ENCODE results near the gene FOXD1. TPM values are rescaled to one million over a fixed set of nuclear protein-coding genes. Genes with fewer than 3 reads are reported as not detected.
"Not testable (repeated sequence)": the region's sequence is repeated elsewhere in the genome, so short reads cannot be mapped to it uniquely, and the experiment has no call there.

Gene FOXD1
- total RNA-seq, 2 experiments from 2014 or later: 0.34 to 0.46 TPM

DNA sequence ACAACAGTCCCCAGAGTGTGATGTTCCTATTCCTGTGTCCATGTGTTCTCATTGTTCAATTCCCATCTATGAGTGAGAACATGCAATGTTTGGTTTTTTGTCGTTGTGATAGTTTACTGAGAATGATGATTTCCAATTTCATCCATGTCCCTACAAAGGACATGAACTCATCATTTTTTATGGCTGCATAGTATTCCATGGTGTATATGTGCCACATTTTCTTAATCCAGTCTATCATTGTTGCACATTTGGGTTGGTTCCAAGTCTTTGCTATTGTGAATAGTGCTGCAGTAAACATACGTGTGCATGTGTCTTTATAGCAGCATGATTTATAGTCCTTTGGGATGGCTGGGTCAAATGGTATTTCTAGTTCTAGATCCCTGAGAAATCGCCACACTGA, 20.1 kb upstream of the FOXD1 start:
- POLR2A ChIA-PET: not testable (repeated sequence)
- CTCF ChIA-PET: interaction anchor here (1.4 kb wide), 1 partner anchor 14 kb away, joined by 3 read pairs; no protein-coding TSS in a partner anchor

DNA sequence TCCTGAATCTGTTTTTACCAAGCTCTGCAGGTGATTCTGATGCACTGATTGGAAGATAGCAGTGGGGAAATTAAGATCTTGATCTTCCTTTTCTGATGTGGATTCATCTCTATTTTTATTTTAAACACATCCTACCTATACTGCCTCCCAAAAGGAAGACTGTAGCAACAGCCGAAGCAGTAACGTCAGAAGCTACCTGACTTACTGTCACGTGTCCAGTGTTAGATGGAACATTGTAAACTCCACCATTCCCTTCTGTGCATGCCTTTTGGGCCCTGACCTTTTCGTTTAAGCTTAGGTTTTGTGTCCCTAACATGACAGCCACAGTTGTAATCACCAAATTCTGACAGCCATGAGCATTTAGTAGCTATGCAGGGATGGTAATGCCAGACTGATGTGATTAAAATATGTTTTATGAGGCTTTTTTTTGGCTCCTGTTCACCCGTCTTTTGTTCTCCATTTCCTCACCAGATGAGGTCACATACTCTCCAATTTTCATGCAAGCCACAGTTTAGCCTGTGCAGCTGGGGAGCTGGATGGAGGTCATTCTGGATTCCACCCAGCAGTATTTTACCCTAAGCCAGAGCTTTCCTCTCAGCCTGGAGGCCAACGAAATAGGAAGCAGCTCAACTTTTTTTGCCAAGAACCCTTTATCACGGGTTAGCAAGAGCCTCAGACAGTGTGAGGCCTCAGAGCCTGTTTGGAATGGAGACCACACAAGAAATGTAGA, 15.6 kb upstream of the FOXD1 start:
- ChIA-PET CTCF (interaction anchor here (0.6 to 0.9 kb wide), 2 partner anchors 9 to 74 kb away, joined by 3 to 4 read pairs; no protein-coding TSS in a partner anchor), POLR2A (no interaction called here)

DNA sequence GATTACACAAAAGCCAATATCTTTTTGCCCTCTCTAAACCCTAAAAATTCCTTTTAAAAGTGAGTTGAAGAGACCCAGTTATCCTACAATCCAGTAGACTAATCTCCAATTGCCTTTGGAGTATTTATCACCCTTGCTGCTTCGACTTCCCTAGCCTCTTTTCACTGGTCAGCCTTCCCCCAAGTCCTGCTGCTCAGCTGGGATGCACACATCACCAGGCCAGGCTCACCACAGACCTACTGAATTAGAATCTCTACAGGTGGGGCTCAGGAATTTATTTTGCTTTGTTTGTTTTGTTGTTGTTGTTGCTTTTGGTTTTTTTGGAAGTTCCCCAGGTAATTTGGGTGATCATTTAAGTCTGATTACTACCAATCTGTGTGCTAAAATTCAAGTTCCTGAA, 11.6 kb upstream of the FOXD1 start:
- CTCF ChIA-PET: interaction anchor here (1.2 kb wide), 1 partner anchor 9 kb away, joined by 4 read pairs; no protein-coding TSS in a partner anchor
- POLR2A ChIA-PET: no interaction called here

- ChIA-PET POLR2A (interaction anchor here (0.6 kb wide), 1 partner anchor 1008 kb away, joined by 4 read pairs; no protein-coding TSS in a partner anchor), CTCF (no interaction called here)
Observed at GRCh38 chr5:73459366-73459765, 10.8 kb upstream of the FOXD1 start.

DNA sequence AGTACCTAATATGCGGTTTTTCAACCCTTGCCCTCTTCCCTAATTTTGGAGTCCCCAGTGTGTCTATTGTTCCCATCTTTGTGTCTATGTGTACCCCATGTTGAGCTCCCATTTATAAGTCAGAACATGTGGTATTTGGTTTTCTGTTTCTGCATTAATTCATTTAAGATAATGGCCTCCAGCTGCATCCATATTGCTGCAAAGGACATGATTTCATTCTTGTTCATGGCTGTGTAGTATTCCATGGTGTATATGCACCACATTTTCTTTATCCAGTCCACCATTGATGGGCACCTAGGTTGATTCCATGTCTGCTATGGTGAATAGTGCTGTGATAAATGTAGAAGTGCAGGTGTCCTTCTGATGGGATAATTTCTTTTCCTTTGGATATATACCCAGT, 7.9 kb upstream of the FOXD1 start:
- CTCF ChIA-PET, POLR2A ChIA-PET: not testable (repeated sequence)

DNA sequence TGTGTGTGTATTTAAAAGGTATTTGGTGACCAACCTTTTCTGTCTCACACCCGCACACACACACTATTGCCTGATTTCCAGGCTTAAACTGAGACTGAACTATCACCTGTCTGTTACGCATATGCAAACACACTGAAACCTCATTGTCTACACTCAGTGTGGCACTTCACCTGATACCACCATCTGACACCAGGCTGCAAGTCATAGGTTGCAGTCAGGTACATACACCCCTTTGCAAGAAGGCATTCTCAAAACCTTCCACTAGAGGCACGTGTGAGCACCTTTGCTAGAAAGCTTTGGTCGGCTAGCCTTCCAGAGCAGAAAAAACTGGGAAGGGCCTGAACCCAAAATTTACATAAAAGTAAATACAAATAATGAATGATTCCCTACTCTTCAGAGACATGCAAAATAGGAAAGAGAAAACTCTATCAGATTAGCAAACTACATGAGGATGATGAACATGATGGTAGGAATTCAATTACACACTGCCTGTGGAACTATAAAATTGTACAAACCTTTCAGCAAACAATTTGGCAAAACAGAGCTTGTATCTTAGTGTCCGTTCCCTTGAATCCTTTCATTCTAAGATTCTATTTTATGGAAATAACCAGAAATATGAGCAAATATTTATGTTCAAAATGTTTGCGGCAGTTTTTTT, 5.9 kb upstream of the FOXD1 start:
- CTCF ChIA-PET: interaction anchor here (0.8 to 1.5 kb wide), 6 partner anchors 10 to 90 kb away, joined by 3 to 4 read pairs (median 3); no protein-coding TSS in a partner anchor
- POLR2A ChIA-PET: no interaction called here

GRCh38 chr5:73452215-73452614, 3.6 kb upstream of the FOXD1 start:
- POLR2A ChIA-PET: no interaction called here
- CTCF ChIA-PET: interaction anchor here (2.6 kb wide), 1 partner anchor 26 kb away, joined by 6 read pairs; no protein-coding TSS in a partner anchor

DNA sequence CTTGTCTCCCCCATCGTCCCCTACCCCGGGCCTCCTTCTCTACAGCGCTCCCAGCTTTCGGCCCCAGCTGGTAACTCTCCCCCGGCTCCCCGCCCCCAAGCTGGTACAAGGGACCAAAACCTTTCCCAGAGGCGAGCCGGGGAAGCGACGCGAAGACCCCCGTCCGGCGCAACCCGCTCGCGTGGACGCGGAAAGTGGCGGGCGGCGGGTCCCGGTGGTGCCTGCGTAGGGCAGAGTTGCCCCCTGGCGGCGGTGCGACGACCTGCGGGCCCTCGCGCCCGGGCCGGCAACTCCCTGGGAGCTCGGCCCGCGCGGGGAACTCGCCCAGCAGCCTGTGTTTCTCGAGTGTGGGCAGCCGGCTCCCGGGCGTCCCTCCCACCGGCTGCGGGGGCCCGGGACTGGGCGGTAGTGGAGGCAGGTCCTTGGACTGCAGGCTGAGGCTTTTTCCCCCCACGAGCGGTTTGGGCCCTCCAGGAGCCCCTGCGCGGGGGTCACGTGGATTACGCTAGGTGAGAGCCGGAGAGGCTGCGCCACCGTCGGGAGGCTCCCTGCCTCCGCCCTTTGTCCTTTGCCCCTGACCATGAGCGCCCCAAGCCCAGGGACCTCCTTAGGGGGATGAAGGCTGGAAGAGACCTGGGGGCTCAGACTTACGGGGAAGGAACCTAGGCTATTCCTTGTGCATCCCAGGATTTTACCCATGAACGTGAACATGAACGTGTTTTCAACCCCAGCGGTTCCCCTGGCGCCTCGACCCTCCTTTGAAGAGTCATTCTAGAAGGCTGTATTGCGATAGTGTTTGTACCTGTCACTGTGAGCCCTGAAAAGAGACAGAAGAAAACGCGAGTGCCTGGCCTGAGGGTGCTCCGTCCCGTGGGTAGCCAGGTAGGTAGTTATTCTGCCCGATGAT, 2.9 kb upstream of the FOXD1 start:
- POLR2A ChIA-PET: no interaction called here
- CTCF ChIA-PET: interaction anchor here (0.6 to 2.6 kb wide), 17 partner anchors 9 to 534 kb away, joined by 3 to 11 read pairs (median 4); partner anchors contain the start of gene BTF3

- CTCF ChIA-PET: interaction anchor here (0.9 to 2.6 kb wide), 15 partner anchors 10 to 533 kb away, joined by 3 to 11 read pairs (median 4); partner anchors contain the start of gene BTF3
- POLR2A ChIA-PET: no interaction called here
Observed at GRCh38 chr5:73450672-73451223, 2.2 kb upstream of the FOXD1 start.

DNA sequence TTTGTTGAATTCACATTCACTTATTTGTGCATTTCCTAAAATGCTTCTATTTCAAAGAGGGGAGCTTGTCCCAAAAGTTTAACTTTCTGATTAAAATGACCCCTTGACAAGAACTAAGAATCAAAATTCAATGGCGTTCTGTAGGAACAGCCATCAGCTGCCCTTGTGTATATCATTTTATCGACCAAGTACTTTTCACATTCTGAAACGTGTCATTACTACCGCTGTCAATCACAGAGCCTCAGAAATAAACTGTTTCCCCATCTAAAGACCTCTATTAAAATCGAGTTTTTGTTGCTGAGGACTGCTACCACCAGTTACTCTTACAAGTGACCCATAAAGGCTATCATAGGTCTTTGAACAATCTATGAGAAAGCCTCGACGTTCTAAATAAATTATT, 1.6 kb upstream of the FOXD1 start:
- ChIA-PET CTCF (interaction anchor here (2.1 to 2.6 kb wide), 2 partner anchors 23 to 234 kb away, joined by 6 to 11 read pairs; no protein-coding TSS in a partner anchor), POLR2A (no interaction called here)

- ChIA-PET CTCF (interaction anchor here (1.1 kb wide), 1 partner anchor 10 kb away, joined by 4 read pairs; no protein-coding TSS in a partner anchor), POLR2A (no interaction called here)
Observed at GRCh38 chr5:73447530-73448462, 781 bp downstream of the FOXD1 start.

GRCh38 chr5:73446631-73447529, 1.7 kb downstream of the FOXD1 start:
- ChIA-PET POLR2A (no interaction called here), CTCF (interaction anchor here (1.1 kb wide), 1 partner anchor 9 kb away, joined by 4 read pairs; no protein-coding TSS in a partner anchor)

GRCh38 chr5:73445665-73446630, 2.6 kb downstream of the FOXD1 start:
- ChIA-PET POLR2A (no interaction called here), CTCF (no interaction called here)

DNA sequence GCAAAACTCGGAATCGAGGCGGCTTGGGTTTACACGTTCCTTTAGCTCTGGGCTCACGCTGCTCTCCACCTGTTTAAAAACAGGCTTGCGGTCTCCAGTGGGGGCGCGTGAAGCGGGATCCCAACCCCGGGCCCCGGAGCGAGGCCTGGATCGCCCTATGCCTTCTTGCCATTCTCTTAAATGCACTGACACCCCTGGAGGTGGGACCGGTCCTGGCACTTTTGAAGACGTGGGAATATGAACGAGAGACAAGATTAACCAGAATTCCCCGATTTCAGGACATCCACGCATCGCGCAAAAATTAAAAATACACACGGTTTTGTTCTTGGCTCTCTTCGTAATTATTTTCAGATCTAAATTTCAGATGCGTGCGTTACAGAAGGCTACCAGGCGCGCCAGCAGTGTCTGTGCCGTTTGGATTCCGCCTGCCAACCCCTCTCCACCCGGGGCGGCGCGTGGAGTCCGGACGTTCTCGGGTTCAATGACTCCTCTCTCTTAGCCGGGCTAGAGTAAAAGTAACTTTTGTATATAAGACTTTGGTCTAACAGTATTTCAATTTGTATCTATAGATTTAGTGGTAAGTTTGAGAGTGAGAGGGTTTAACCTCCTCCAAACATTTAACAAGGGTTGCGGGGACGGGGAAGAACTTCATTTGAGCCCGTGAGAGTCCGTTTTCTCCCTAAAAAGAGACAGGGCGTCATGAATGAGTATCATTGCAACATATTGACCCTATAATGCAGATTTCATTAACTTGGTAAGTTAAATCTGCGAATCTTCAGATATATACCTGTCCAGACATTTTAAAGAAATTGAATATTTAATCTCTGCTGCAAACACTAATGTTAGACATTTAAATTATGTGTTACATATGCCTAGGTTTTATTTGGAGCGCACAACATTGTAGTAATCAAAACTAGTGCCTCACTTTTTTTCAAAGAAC, 3.8 kb downstream of the FOXD1 start:
- ChIA-PET CTCF (no interaction called here), POLR2A (no interaction called here)

GRCh38 chr5:73443829-73444498, 4.6 kb downstream of the FOXD1 start:
- POLR2A ChIA-PET: no interaction called here
- CTCF ChIA-PET: interaction anchor here (1.2 kb wide), 1 partner anchor 10 kb away, joined by 4 read pairs; no protein-coding TSS in a partner anchor

Measured in activated CD8-positive, alpha-beta memory T cell treated with anti-CD3 and anti-CD28 coated beads for 36 hours (primary cell).